H1 (cell line): ENCODE data around the gene UBR2. TPM values are rescaled to one million over a fixed set of nuclear protein-coding genes. Genes with fewer than 3 reads are reported as not detected.

ENCODE experiments used
- GABPA ChIP-seq: IDR thresholded peaks from 2 replicates; pipeline ENCODE4 v1.6.1; 2011; ENCODE audit warnings: mild to moderate bottlenecking, low read length, moderate library complexity, borderline replicate concordance; ENCODE audit not compliant: insufficient read depth
- RBBP5 ChIP-seq: IDR thresholded peaks from 2 replicates; pipeline ENCODE4 v1.7.1; 2012; ENCODE audit warnings: low read depth, mild to moderate bottlenecking, inconsistent platforms, low read length, moderate library complexity, borderline replicate concordance
- TBP ChIP-seq: IDR thresholded peaks from 2 replicates; pipeline ENCODE4 v1.6.1; 2011; ENCODE audit warnings: low read depth, low read length, improper control_type of control experiment
- TCF12 ChIP-seq: IDR thresholded peaks from 2 replicates; pipeline ENCODE4 v1.6.1; 2011; ENCODE audit warnings: low read depth, mild to moderate bottlenecking, low read length
- polyA plus RNA-seq, 7 experiments: library from polyadenylated mRNA; depleted of rRNA in 3 of 7; stranded (reverse) in 5 of 7; unstranded in 2 of 7; fragments of >200 nt in 5 of 7; fragments of 200-250 nt in 2 of 7; gene quantifications; 1 replicate in 5 of 7; 2 replicates in 1 of 7; 4 replicates in 1 of 7; pipeline versions ENCODE4 v1.2.1 to v1.2.3, GENCODE V29; 2011 to 2013; ENCODE audit warnings: missing spikeins in 2 of 7, mixed read lengths in 2 of 7
- total RNA-seq: library from RNA; stranded (reverse); fragmentation: NEBNext Ultra II Directional; extraction: Animal tissue kit (Norgen Biotek cat#: 25700); gene quantifications from 2 replicates; pipeline ENCODE4 v1.2.1, GENCODE V29; 2021

Gene UBR2
- total and polyA plus RNA-seq, 2 of the 8 experiments (the other 6 are each of a cell fraction or from before 2014, with no cell fraction given) = 6.5 to 19.5 TPM

DNA sequence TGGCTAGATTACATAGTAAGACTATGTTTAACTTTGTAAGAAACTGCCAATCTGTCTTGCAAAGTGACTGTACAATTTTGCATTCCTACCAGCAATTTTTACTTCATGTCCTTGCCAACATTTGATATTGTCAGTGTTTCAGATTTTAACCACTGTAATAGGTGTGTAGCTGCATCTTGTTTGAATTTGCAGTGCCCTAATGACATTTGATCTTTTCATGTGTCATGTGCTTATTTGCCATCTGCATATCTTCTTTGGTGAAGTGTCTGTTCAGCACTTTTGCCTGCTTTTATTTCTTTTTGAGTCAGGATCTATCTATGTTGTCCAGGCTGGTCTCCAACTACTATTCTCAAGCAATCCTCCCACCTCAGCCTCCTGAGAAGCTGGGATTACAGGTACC, 161.0 kb downstream of the UBR2 start (continued):
- no peak for TF ChIP-seq RBBP5
- TF ChIP-seq TBP = no peak
- no peak for TF ChIP-seq GABPA
- TF ChIP-seq TCF12 = no peak
